Panc1 (cell line): ENCODE results near the gene KLHL26. TPM values are rescaled to one million over a fixed set of nuclear protein-coding genes. Genes with fewer than 3 reads are reported as not detected.

Source experiments
- ATAC-seq: fragments of 200-7000 bp; cut with Tn5 transposase; 2 replicates; pipeline ENCODE4 v1.9.1; 2020; ENCODE audit warnings: mild to moderate bottlenecking, moderate library complexity
- BruUV-seq: library from RNA; stranded (reverse); fragments of 400-500 nt; replicated peaks from 2 replicates; lab custom pipeline; 2021; lab: Mats Ljungman, UMichigan
- CTCF ChIA-PET: fragments of 300-600 bp; sonication (Branson Sonifier 250); formaldehyde crosslinking; loops from one replicate; lab custom pipeline; 2022; ENCODE audit warnings: antibody characterized with exemption; lab: Charles Lee
- POLR2A ChIA-PET: fragments of 300-600 bp; sonication (Branson Sonifier 250); formaldehyde crosslinking; loops from one replicate; lab custom pipeline; 2022; ENCODE audit warnings: antibody characterized with exemption; lab: Charles Lee
- DNase-seq: peaks from one replicate; pipeline ENCODE4 v3.0.0-alpha.2; 2010; ENCODE audit warnings: low read depth, low spot score
- H3K27ac ChIP-seq: 2 replicates; pipeline ENCODE4 v1.5.1; 2011; ENCODE audit warnings: mild to moderate bottlenecking, low read length, inconsistent platforms
- H3K27me3 ChIP-seq: fragments of 200-500 bp; sonication (Bioruptor generic); 2 replicates; pipeline ENCODE4 v1.6.0; 2014; ENCODE audit warnings: low read length, inconsistent platforms; ENCODE audit not compliant: control insufficient read depth, insufficient read depth
- H3K36me3 ChIP-seq: fragments of 200-500 bp; sonication (Bioruptor generic); 2 replicates; pipeline ENCODE4 v1.5.1; 2014; ENCODE audit warnings: inconsistent platforms, mild to moderate bottlenecking, low read length, moderate library complexity; ENCODE audit not compliant: control insufficient read depth, insufficient read depth
- H3K4me1 ChIP-seq: 2 replicates; pipeline ENCODE4 v1.5.1; 2011; ENCODE audit warnings: inconsistent platforms, mild to moderate bottlenecking, low read length, moderate library complexity; ENCODE audit not compliant: control insufficient read depth, insufficient read depth
- H3K4me3 ChIP-seq, 2 experiments: 2 replicates each; pipeline ENCODE4 v1.5.1; 2011 to 2012; ENCODE audit warnings: low read depth in 2 of 2, low read length in 2 of 2, mild to moderate bottlenecking in 2 of 2, inconsistent platforms in 1 of 2, moderate library complexity in 1 of 2
- H3K9me3 ChIP-seq: fragments of 200-500 bp; sonication (Bioruptor generic); 2 replicates; pipeline ENCODE4 v1.5.1; 2014; ENCODE audit warnings: low read depth, mild to moderate bottlenecking, inconsistent platforms, low read length, moderate library complexity; ENCODE audit not compliant: control insufficient read depth, insufficient read depth
- POLR2AphosphoS5 ChIP-seq: IDR thresholded peaks from 2 replicates; pipeline ENCODE4 v1.6.1; 2012; ENCODE audit warnings: mild to moderate bottlenecking, low read depth, low read length, moderate library complexity
- SIN3A ChIP-seq: IDR thresholded peaks from 2 replicates; pipeline ENCODE4 v1.6.1; 2012; ENCODE audit warnings: low read depth, mild to moderate bottlenecking, low read length, moderate library complexity, borderline replicate concordance; ENCODE audit not compliant: insufficient read depth
- TCF7L2 ChIP-seq: IDR thresholded peaks from 2 replicates; pipeline ENCODE4 v1.6.1; 2011; ENCODE audit warnings: mild to moderate bottlenecking, low read depth, low read length, inconsistent platforms
- in situ Hi-C: cut with HindIII; loops from 2 replicates; pipeline ENCODE4 v1.10.0; 2016; ENCODE audit warnings: low sequenced_read_pairs, low pct_unique_long_range_greater_than_20kb
- intact Hi-C: fragments of 100-400 bp; cut with micrococcal nuclease; formaldehyde crosslinking; loops from one replicate; pipeline ENCODE4 v1.10.0; 2022; ENCODE audit not compliant: unreplicated experiment
- total RNA-seq: library from RNA; stranded (reverse); gene quantifications from one replicate; pipeline ENCODE4 v1.2.1, GENCODE V29; 2021; ENCODE audit not compliant: unreplicated experiment
- TF ChIP-seq, protein P1 (sequence below): fragments of 450-650 bp; IDR thresholded peaks from 2 replicates; pipeline ENCODE4 v1.5.1; 2017; ENCODE audit warnings: mild to moderate bottlenecking
- TF ChIP-seq, protein P2 (sequence below), 2 experiments: IDR thresholded peaks; 2 replicates each; pipeline ENCODE4 v1.6.1; 2011 to 2012; ENCODE audit warnings: low read depth in 2 of 2, control low read depth in 1 of 2, low read length in 1 of 2, mild to moderate bottlenecking in 1 of 2, moderate library complexity in 1 of 2; ENCODE audit not compliant: insufficient read depth in 1 of 2

The KLHL26 gene
- total RNA-seq, 1 experiment from 2014 or later = 4.4 TPM

DNA sequence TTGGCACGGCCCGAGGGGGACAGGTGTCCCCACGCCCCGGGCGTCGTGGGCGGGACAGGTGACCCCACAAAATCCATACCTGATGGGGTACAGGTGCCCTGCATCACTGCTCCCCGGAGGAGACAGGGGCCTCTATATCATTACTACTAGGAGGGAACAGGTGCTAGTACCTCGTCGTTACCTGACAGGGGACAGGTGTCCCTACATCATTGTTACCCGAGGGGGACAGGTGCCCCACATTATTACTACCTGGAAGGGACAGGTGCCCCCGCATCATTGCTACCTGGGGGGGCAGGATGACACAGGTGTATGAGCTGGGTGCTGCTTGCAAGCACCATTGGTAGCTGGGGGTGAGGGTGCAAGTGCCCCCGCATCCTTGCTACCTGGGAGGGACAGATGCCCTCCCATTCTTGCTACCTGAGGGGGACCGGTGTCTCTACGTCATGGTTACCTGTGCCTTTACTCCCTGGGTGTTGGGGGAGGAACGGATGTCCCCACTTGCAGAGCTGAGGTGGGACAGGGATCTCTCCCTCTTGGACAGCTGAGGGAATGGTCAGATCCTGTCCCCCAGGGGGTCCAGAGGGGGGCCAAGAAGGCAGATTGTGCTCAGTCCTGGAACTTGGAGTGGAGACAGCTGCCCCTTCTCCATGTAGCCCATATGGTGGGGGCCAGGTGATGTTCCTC lies 47.3 kb downstream of the KLHL26 start:
- in situ Hi-C loops (no loop called here), intact Hi-C loops (no loop called here)
- ATAC-seq = no peak
- Histone ChIP-seq H3K4me1 (peaks cover 5% of the 10 kb centered on the region), H3K27me3 (no peaks in the 10 kb centered on the region), H3K4me3 (peak overlapping the region; percentile 51 to 67), H3K9me3 (no peaks in the 10 kb centered on the region), H3K27ac (peak overlapping the region; percentile 29; the same call in 1 of the 2 replicates), H3K36me3 (no peaks in the 10 kb centered on the region)
- ChIA-PET POLR2A (no interaction called here), CTCF (no interaction called here)
- TF ChIP-seq, protein P1, sequence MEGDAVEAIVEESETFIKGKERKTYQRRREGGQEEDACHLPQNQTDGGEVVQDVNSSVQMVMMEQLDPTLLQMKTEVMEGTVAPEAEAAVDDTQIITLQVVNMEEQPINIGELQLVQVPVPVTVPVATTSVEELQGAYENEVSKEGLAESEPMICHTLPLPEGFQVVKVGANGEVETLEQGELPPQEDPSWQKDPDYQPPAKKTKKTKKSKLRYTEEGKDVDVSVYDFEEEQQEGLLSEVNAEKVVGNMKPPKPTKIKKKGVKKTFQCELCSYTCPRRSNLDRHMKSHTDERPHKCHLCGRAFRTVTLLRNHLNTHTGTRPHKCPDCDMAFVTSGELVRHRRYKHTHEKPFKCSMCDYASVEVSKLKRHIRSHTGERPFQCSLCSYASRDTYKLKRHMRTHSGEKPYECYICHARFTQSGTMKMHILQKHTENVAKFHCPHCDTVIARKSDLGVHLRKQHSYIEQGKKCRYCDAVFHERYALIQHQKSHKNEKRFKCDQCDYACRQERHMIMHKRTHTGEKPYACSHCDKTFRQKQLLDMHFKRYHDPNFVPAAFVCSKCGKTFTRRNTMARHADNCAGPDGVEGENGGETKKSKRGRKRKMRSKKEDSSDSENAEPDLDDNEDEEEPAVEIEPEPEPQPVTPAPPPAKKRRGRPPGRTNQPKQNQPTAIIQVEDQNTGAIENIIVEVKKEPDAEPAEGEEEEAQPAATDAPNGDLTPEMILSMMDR = no peak
- TF ChIP-seq, protein P2, sequence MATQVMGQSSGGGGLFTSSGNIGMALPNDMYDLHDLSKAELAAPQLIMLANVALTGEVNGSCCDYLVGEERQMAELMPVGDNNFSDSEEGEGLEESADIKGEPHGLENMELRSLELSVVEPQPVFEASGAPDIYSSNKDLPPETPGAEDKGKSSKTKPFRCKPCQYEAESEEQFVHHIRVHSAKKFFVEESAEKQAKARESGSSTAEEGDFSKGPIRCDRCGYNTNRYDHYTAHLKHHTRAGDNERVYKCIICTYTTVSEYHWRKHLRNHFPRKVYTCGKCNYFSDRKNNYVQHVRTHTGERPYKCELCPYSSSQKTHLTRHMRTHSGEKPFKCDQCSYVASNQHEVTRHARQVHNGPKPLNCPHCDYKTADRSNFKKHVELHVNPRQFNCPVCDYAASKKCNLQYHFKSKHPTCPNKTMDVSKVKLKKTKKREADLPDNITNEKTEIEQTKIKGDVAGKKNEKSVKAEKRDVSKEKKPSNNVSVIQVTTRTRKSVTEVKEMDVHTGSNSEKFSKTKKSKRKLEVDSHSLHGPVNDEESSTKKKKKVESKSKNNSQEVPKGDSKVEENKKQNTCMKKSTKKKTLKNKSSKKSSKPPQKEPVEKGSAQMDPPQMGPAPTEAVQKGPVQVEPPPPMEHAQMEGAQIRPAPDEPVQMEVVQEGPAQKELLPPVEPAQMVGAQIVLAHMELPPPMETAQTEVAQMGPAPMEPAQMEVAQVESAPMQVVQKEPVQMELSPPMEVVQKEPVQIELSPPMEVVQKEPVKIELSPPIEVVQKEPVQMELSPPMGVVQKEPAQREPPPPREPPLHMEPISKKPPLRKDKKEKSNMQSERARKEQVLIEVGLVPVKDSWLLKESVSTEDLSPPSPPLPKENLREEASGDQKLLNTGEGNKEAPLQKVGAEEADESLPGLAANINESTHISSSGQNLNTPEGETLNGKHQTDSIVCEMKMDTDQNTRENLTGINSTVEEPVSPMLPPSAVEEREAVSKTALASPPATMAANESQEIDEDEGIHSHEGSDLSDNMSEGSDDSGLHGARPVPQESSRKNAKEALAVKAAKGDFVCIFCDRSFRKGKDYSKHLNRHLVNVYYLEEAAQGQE (IDR thresholded peaks at IDR 0.05; ENCODE audit: insufficient read depth in 1 of 2, low read depth in 2 of 2, low read length in 1 of 2) = no peak
- TF ChIP-seq SIN3A = no peak
- no peak for TF ChIP-seq TCF7L2
- TF ChIP-seq POLR2AphosphoS5 = no peak
- no TSS peak for BruUV-seq
- no peak for DNase-seq

DNA sequence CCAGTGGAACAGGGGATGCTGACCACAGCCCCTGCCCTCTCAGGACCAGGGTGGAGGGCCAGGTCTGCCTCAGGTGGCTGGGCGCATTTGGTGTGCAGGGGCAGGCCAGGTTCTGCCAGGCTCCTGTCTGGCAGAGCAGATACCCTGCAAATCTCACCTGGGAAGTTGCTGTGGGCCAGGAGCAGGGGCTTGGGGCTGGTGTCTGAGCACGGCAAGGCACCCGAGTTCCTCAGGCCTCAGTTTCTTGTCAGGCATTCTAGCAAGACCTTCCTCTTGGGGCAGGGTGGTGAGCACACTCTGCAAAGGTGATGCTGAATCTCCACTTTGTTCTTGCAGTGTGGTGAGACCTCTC lies 47.8 kb downstream of the KLHL26 start:
- CTCF ChIA-PET = no interaction called here
- Histone ChIP-seq H3K9me3 (no peaks in the 10 kb centered on the region), H3K27me3 (no peaks in the 10 kb centered on the region), H3K27ac (peak overlapping the region; percentile 29; the same call in 1 of the 2 replicates), H3K4me3 (peak overlapping the region; percentile 51 to 67), H3K36me3 (no peaks in the 10 kb centered on the region), H3K4me1 (peaks cover 5% of the 10 kb centered on the region)
- ATAC-seq (no peak), DNase-seq (no peak)
- BruUV-seq = no TSS peak
- TF ChIP-seq, protein P1 = no peak
- TF ChIP-seq TCF7L2 = no peak
- intact Hi-C loops (no loop called here), in situ Hi-C loops (no loop called here)
- POLR2A ChIA-PET = interaction anchor here (0.6 kb wide), 1 partner anchor 7 kb away, joined by 5 read pairs; no protein-coding TSS in a partner anchor
